HCT116 (cell line): ENCODE measurements around the gene SEMA7A. TPM values are rescaled to one million over a fixed set of nuclear protein-coding genes. Genes with fewer than 3 reads are reported as not detected.

Experiments used
- ATAC-seq: fragments of 200-7000 bp; cut with Tn5 transposase; 2 replicates; pipeline ENCODE4 v1.9.1; 2020; ENCODE audit warnings: mild to moderate bottlenecking, moderate library complexity
- BruUV-seq: library from RNA; stranded (reverse); fragments of 400-500 nt; replicated peaks from 2 replicates; lab custom pipeline; 2021; lab: Mats Ljungman, UMichigan
- CTCF ChIA-PET: fragments of 300-600 bp; sonication (Branson Sonifier 250); formaldehyde crosslinking; loops from one replicate; lab custom pipeline; 2021; ENCODE audit warnings: antibody characterized with exemption; lab: Charles Lee
- POLR2A ChIA-PET: fragments of 300-600, 350-600 bp; sonication (Branson Sonifier 250); formaldehyde crosslinking; loops from one replicate; lab custom pipeline; 2021; ENCODE audit warnings: antibody characterized with exemption; lab: Charles Lee
- RAD21 ChIA-PET, 2 experiments: fragments of 300-600 bp; sonication (Branson Sonifier 250); formaldehyde crosslinking; loops; one replicate each; lab custom pipeline; 2023; ENCODE audit warnings: low total read pairs in 2 of 2; ENCODE audit not compliant: uncharacterized antibody in 2 of 2, unreplicated experiment in 2 of 2, low non-redundant PET in 1 of 2; lab: Charles Lee
- DNase-seq: peaks from one replicate; pipeline ENCODE4 v3.0.0-alpha.2; 2010; ENCODE audit warnings: low read depth, low spot score
- H2AFZ ChIP-seq: fragments of 200-600 bp; shearing (Covaris generic), sonication (generic); 2 replicates; pipeline ENCODE4 v1.6.1; 2017; ENCODE audit warnings: low read depth, mixed run types, mixed read lengths, antibody characterized with exemption, low read length; ENCODE audit not compliant: poor library complexity, severe bottlenecking
- H3K27ac ChIP-seq: 2 replicates; pipeline ENCODE4 v1.5.1; 2012; ENCODE audit warnings: low read depth, low read length
- H3K27me3 ChIP-seq: fragments of 200-600 bp; sonication (generic); 2 replicates; pipeline ENCODE4 v1.6.1; 2016; ENCODE audit warnings: mixed run types, low read length, mixed read lengths; ENCODE audit not compliant: insufficient read depth
- H3K36me3 ChIP-seq, 2 experiments: fragments of 200-500 bp in 1 of 2; fragments of 200-600 bp in 1 of 2; sonication (Bioruptor generic) in 1 of 2; sonication (generic) in 1 of 2; 2 replicates each; pipeline versions ENCODE4 v1.5.1 to v1.6.1; 2014 to 2016; ENCODE audit warnings: low read length in 2 of 2, inconsistent platforms in 1 of 2, mixed read lengths in 1 of 2, mixed run types in 1 of 2; ENCODE audit not compliant: insufficient read depth in 2 of 2, control insufficient read depth in 1 of 2
- H3K4me1 ChIP-seq, 2 experiments: fragments of 200-600 bp in 1 of 2; sonication (generic) in 1 of 2; 2 replicates each; pipeline versions ENCODE4 v1.5.1 to v1.6.1; 2012 to 2017; ENCODE audit warnings: low read length in 2 of 2, inconsistent platforms in 1 of 2, mild to moderate bottlenecking in 1 of 2, mixed read lengths in 1 of 2, mixed run types in 1 of 2, moderate library complexity in 1 of 2; ENCODE audit not compliant: insufficient read depth in 2 of 2, control insufficient read depth in 1 of 2
- H3K4me2 ChIP-seq: fragments of 200-600 bp; sonication (generic); 2 replicates; pipeline ENCODE4 v1.6.1; 2017; ENCODE audit warnings: mixed run types, low read length, mixed read lengths
- H3K4me3 ChIP-seq, 2 experiments: fragments of 200-600 bp in 1 of 2; sonication (generic) in 1 of 2; replicated peaks in 1 of 2; 2 replicates each; pipeline ENCODE4 v1.5.1; 2011 to 2016; ENCODE audit warnings: low read length in 2 of 2, control low read depth in 1 of 2, low read depth in 1 of 2, mild to moderate bottlenecking in 1 of 2, mixed read lengths in 1 of 2, mixed run types in 1 of 2
- H3K79me2 ChIP-seq: fragments of 200-600 bp; sonication (generic); 2 replicates; pipeline ENCODE4 v1.6.1; 2017; ENCODE audit warnings: mild to moderate bottlenecking, mixed run types, low read length, moderate library complexity, mixed read lengths; ENCODE audit not compliant: insufficient read depth
- H3K9ac ChIP-seq: fragments of 200-600 bp; sonication (generic); 2 replicates; pipeline ENCODE4 v1.6.1; 2016; ENCODE audit warnings: low read length, mixed read lengths
- H3K9me2 ChIP-seq: fragments of 200-600 bp; sonication (generic), shearing (Covaris generic); 2 replicates; pipeline ENCODE4 v1.6.1; 2017; ENCODE audit warnings: mixed run types, mild to moderate bottlenecking, moderate library complexity; ENCODE audit not compliant: insufficient read depth
- H3K9me3 ChIP-seq, 2 experiments: fragments of 200-500 bp in 1 of 2; fragments of 200-600 bp in 1 of 2; sonication (Bioruptor generic) in 1 of 2; sonication (generic) in 1 of 2; 2 replicates each; pipeline ENCODE4 v1.6.1; 2014 to 2017; ENCODE audit warnings: low read length in 2 of 2, mixed read lengths in 2 of 2, inconsistent platforms in 1 of 2, low read depth in 1 of 2, mild to moderate bottlenecking in 1 of 2, mixed run types in 1 of 2, moderate library complexity in 1 of 2; ENCODE audit not compliant: control insufficient read depth in 1 of 2, insufficient read depth in 1 of 2
- H4K20me1 ChIP-seq: fragments of 200-600 bp; sonication (generic), shearing (Covaris generic); 2 replicates; pipeline ENCODE4 v1.6.1; 2017; ENCODE audit warnings: mixed run types, mild to moderate bottlenecking, moderate library complexity; ENCODE audit not compliant: insufficient read depth
- ELF1 ChIP-seq: IDR thresholded peaks from 2 replicates; pipeline ENCODE4 v1.6.1; 2012; ENCODE audit warnings: low read depth, borderline replicate concordance
- FOSL1 ChIP-seq: IDR thresholded peaks from 2 replicates; pipeline ENCODE4 v1.6.1; 2012; ENCODE audit warnings: low read depth
- JUND ChIP-seq: IDR thresholded peaks from 2 replicates; pipeline ENCODE4 v1.6.1; 2012
- RAD21 ChIP-seq: IDR thresholded peaks from 2 replicates; pipeline ENCODE4 v1.6.1; 2012; ENCODE audit warnings: low read depth, mild to moderate bottlenecking
- SIN3A ChIP-seq: IDR thresholded peaks from 2 replicates; pipeline ENCODE4 v1.6.1; 2012; ENCODE audit warnings: low read depth
- SRF ChIP-seq: IDR thresholded peaks from 2 replicates; pipeline ENCODE4 v1.6.1; 2012; ENCODE audit warnings: low read depth
- intact Hi-C: fragments of 100-400 bp; cut with micrococcal nuclease; formaldehyde crosslinking; loops from 2 replicates; pipeline ENCODE4 v1.10.0; 2022
- total RNA-seq: library from RNA; stranded (reverse); gene quantifications from one replicate; pipeline ENCODE4 v1.2.1, GENCODE V29; 2021; ENCODE audit not compliant: unreplicated experiment
- TF ChIP-seq, protein P1 (sequence below): IDR thresholded peaks from 2 replicates; pipeline ENCODE4 v1.6.1; 2012

SEMA7A gene
- total RNA-seq, 1 experiment from 2014 or later: 13.8 TPM

DNA sequence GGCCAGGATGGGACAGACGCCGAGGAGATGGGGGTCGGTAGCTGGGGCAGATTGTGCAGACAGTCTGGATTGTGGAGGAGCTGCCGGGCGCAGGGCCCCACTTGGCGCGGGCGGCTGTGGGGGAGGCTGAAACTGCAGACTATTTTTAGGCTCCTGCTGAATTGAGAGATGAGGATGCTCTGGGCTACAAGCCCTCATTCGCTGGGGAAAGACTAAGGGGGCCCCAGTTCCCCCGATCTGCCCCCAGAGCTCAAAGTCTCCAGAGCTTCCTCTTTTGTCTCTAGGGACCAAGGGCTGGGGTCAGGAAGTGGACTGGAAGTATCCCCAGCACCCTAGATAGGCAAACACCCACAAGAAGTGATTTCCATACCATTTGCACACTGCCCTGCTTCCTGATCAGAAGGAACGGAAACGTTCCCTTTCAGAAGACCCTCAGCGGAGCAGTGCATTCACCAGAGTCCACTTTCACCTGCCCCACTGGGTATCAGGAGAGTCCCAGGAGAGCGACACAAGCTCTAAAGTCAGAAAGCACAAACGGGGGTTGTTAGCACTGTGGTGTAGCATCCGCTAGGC, 29.7 kb downstream of the SEMA7A start:
- TF ChIP-seq, protein P1, sequence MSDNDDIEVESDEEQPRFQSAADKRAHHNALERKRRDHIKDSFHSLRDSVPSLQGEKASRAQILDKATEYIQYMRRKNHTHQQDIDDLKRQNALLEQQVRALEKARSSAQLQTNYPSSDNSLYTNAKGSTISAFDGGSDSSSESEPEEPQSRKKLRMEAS: no peak
- no peak for TF ChIP-seq JUND
- no peak for TF ChIP-seq ELF1
- TF ChIP-seq SRF: no peak
- no peak for TF ChIP-seq FOSL1
- no peak for TF ChIP-seq RAD21
- H3K4me2 ChIP-seq: no peak overlapping the region
- H3K36me3 ChIP-seq: no peaks in the 10 kb centered on the region
- no peak overlapping the region for H3K9ac ChIP-seq
- ATAC-seq (no peak), DNase-seq (no peak)
- intact Hi-C loops: no loop called here
- no peaks in the 10 kb centered on the region for H3K79me2 ChIP-seq
- no peak overlapping the region for H3K27ac ChIP-seq
- RAD21 ChIA-PET: no interaction called here
- H3K4me1 ChIP-seq: peaks cover 43 to 81% of the 10 kb centered on the region in 2 experiments
- no peaks in the 10 kb centered on the region for H3K27me3 ChIP-seq
- no peaks in the 10 kb centered on the region for H3K9me2 ChIP-seq
- CTCF ChIA-PET: no interaction called here
- no TSS peak for BruUV-seq
- H3K4me3 ChIP-seq: no peak overlapping the region
- H3K9me3 ChIP-seq: no peaks in the 10 kb centered on the region
- no peaks in the 10 kb centered on the region for H4K20me1 ChIP-seq
- POLR2A ChIA-PET: no interaction called here
- no peak overlapping the region for H2AFZ ChIP-seq

- DNase-seq (no peak), ATAC-seq (no peak)
- ChIA-PET POLR2A (no interaction called here), RAD21 (no interaction called here), CTCF (no interaction called here)
- no peak overlapping the region for H3K4me3 ChIP-seq
- H3K79me2 ChIP-seq: no peaks in the 10 kb centered on the region
- no peaks in the 10 kb centered on the region for H3K9me2 ChIP-seq
- H2AFZ ChIP-seq: no peak overlapping the region
- no TSS peak for BruUV-seq
- no peaks in the 10 kb centered on the region for H3K9me3 ChIP-seq
- no peaks in the 10 kb centered on the region for H4K20me1 ChIP-seq
- no peaks in the 10 kb centered on the region for H3K36me3 ChIP-seq
- no peak for TF ChIP-seq SIN3A
- no peak overlapping the region for H3K27ac ChIP-seq
- H3K4me2 ChIP-seq: no peak overlapping the region
- H3K27me3 ChIP-seq: no peaks in the 10 kb centered on the region
- H3K9ac ChIP-seq: no peak overlapping the region
- intact Hi-C loops: no loop called here
- peaks cover 48 to 81% of the 10 kb centered on the region in 2 experiments for H3K4me1 ChIP-seq
These were observed 30.2 kb downstream of the SEMA7A start for GRCh38 chr15:74403588-74403919.
